Adrenal gland (tissue), 12 donors: Measurements from ENCODE around the gene RNF223. TPM values are rescaled to one million over a fixed set of nuclear protein-coding genes. Genes with fewer than 3 reads are reported as not detected.
A peak's percentile ranks its signal among the peaks of the same experiment; 100 is the strongest.

Experiments used
- DNase-seq, 7 donors: peaks; one replicate each; pipeline ENCODE4 v3.0.0-alpha.2; 2019 to 2020
- H3K27ac ChIP-seq, 5 donors: fragments of 200-600 bp; sonication (generic) in 4 of 5; 1 replicate in 3 of 5; 2 replicates in 2 of 5; pipeline versions ENCODE4 v1.5.1 to v1.8.0; 2016 to 2020; ENCODE audit warnings: mild to moderate bottlenecking in 1 of 5
- H3K27me3 ChIP-seq: fragments of 200-600 bp; 2 replicates; pipeline ENCODE4 v1.8.0; 2021
- H3K36me3 ChIP-seq, 2 donors: fragments of 200-600 bp; replicated peaks in 1 of 2; 1 replicate in 1 of 2; 2 replicates in 1 of 2; pipeline versions ENCODE4 v1.5.1 to v1.8.0; 2018 to 2022
- H3K4me1 ChIP-seq, 2 donors: fragments of 200-600 bp; replicated peaks in 1 of 2; 1 replicate in 1 of 2; 2 replicates in 1 of 2; pipeline versions ENCODE4 v1.5.1 to v1.8.0; 2018 to 2021
- H3K4me3 ChIP-seq, 4 donors: fragments of 200-600 bp; sonication (generic) in 3 of 4; one replicate each; pipeline ENCODE4 v1.5.1; 2016 to 2018
- H3K9me3 ChIP-seq, 3 donors: fragments of 200-600 bp; sonication (generic) in 1 of 3; replicated peaks in 1 of 3; 1 replicate in 2 of 3; 2 replicates in 1 of 3; pipeline versions ENCODE4 v1.5.1 to v1.8.0; 2016 to 2021
- POLR2A ChIP-seq, 2 donors: fragments of 450-650 bp; IDR thresholded peaks; one replicate each; pipeline ENCODE4 v1.6.1; 2017; ENCODE audit warnings: antibody characterized with exemption in 2 of 2, mild to moderate bottlenecking in 2 of 2, moderate library complexity in 1 of 2
- WGBS, 4 donors: extraction: QIAGEN DNeasy Blood & Tissue Kit in 2 of 4; methylation state at CpG; one replicate each; pipeline versions ENCODE4 v1.1.5 to v1.1.7; 2013 to 2017; 5-methylcytosine and 5-hydroxymethylcytosine counted together
- intact Hi-C, 2 donors: fragments of 100-400 bp; cut with DNase I; formaldehyde crosslinking; loops; one replicate each; pipeline versions ENCODE4 v1.14.1 to v1.15.0; 2022 to 2023
- polyA plus RNA-seq, 3 donors: library from polyadenylated mRNA; stranded (reverse); fragments of 200-250 nt in 2 of 3; fragments of 350-450 nt in 1 of 3; fragmentation: Illumina TruSeq in 1 of 3; extraction: RNeasy Lipid Tissue Mini Kit (QIAGEN cat#74804) in 1 of 3; gene quantifications; one replicate each; pipeline ENCODE4 v1.2.3, GENCODE V29; 2013 to 2014
- total RNA-seq, 9 donors: library from RNA; depleted of rRNA in 4 of 9; stranded (reverse); fragments of >200 nt in 4 of 9; fragments of 120-200 nt in 1 of 9; fragmentation: NEBNext Ultra II Directional in 1 of 9; extraction: Animal tissue kit (Norgen Biotek cat#: 25700) in 1 of 9; gene quantifications; one replicate each; pipeline versions ENCODE4 v1.1.0 to v1.2.4, GENCODE V29; 2013 to 2023
- TF ChIP-seq, protein P1 (sequence below), 6 experiments: fragments of 450-650 bp in 4 of 6; fragments of 200-600 bp in 2 of 6; sonication (generic) in 1 of 6; IDR thresholded peaks; 1 replicate in 5 of 6; 2 replicates in 1 of 6; pipeline versions ENCODE4 v1.5.1 to v1.8.0; 2016 to 2021; ENCODE audit warnings: antibody characterized with exemption in 6 of 6, mild to moderate bottlenecking in 2 of 6, moderate library complexity in 1 of 6
- donor health status: healthy with polysubstance abuse.
- donor health status: Bipolar disorder and iron deficiency.
- donor health status: DM: yes; HTN: yes; CAD: no.
- donor health status: DM: no; HTN: no; CAD: no.
- donor health status: DM: no; HTN: no; CAD: no.
- donor health status: DM: yes; HTN: yes; CAD: no.

The RNF223 gene
- total and polyA plus RNA-seq, 12 donors, result 0.03 TPM; not detected in 11

DNA sequence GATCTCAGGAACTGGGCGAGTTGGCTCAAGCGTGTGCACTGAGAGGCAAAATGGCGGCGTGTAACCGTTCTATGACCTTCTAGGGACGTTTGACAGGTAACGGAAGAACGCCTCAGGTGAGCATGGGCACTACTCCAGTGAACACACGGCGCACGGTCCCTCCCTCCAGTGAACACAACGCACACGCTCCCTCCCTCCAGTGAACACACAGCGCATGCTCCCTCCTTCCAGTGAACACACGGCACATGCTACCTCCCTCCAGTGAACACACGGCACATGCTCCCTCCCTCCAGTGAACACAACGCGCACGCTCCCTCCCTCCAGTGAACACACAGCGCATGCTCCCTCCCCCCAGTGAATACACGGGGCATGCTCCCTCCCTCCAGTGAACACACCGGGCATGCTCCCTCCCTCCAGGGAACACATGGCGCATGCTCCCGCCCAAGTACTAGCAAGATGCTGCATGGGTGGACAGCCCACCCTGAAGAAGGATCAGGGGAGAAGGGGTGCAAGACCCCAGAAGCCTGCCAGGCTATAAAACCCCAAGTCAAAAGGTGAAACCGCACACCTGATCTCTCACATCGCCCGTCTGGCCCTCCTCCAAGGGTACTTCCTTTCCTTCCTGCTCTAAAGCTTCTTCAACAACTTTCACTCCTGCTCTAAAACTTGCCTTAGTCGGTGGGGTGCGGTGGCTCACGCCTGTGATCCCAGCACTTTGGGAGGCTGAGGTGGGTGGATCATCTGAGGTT, 38.3 kb upstream of the RNF223 start:
- intact Hi-C loops, result no loop called here
- Histone ChIP-seq H3K27me3 (no peaks in the 10 kb centered on the region), H3K36me3 (no peaks in the 10 kb centered on the region), H3K27ac (no peak overlapping the region), H3K4me3 (no peak overlapping the region), H3K4me1 (peaks cover 0 to 5% of the 10 kb centered on the region in 2 donors), H3K9me3 (no peaks in the 10 kb centered on the region)
- TF ChIP-seq, protein P1, sequence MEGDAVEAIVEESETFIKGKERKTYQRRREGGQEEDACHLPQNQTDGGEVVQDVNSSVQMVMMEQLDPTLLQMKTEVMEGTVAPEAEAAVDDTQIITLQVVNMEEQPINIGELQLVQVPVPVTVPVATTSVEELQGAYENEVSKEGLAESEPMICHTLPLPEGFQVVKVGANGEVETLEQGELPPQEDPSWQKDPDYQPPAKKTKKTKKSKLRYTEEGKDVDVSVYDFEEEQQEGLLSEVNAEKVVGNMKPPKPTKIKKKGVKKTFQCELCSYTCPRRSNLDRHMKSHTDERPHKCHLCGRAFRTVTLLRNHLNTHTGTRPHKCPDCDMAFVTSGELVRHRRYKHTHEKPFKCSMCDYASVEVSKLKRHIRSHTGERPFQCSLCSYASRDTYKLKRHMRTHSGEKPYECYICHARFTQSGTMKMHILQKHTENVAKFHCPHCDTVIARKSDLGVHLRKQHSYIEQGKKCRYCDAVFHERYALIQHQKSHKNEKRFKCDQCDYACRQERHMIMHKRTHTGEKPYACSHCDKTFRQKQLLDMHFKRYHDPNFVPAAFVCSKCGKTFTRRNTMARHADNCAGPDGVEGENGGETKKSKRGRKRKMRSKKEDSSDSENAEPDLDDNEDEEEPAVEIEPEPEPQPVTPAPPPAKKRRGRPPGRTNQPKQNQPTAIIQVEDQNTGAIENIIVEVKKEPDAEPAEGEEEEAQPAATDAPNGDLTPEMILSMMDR (IDR thresholded peaks at IDR 0.05), result no peak
- peak in 1 of 7 donors; percentile 13 for DNase-seq
- 92 to 97% (median 96%) methylated on average over 29 to 30 of the region's 30 CpGs for WGBS, 4 donors

- Histone ChIP-seq H3K27ac (no peak overlapping the region), H3K4me1 (peaks cover 0 to 5% of the 10 kb centered on the region in 2 donors), H3K4me3 (no peak overlapping the region), H3K36me3 (no peaks in the 10 kb centered on the region), H3K27me3 (no peaks in the 10 kb centered on the region), H3K9me3 (no peaks in the 10 kb centered on the region)
- TF ChIP-seq, protein P1 (IDR thresholded peaks at IDR 0.05), result no peak
- TF ChIP-seq POLR2A (IDR thresholded peaks at IDR 0.05), result no peak
- WGBS, 4 donors, result 95 to 96% (median 96%) methylated on average over 25 to 28 of the region's 28 CpGs
- intact Hi-C loops, result no loop called here
- DNase-seq, result no peak
Observed at GRCh38 chr1:1111516-1112236, 37.6 kb upstream of the RNF223 start.

GRCh38 chr1:1110561-1110971, 36.5 kb upstream of the RNF223 start:
- Histone ChIP-seq H3K9me3 (no peaks in the 10 kb centered on the region), H3K27me3 (no peaks in the 10 kb centered on the region), H3K4me1 (peaks cover 0 to 5% of the 10 kb centered on the region in 2 donors), H3K36me3 (no peaks in the 10 kb centered on the region), H3K4me3 (no peak overlapping the region), H3K27ac (no peak overlapping the region)
- intact Hi-C loops, result no loop called here
- TF ChIP-seq, protein P1 (IDR thresholded peaks at IDR 0.05), result no peak
- no peak for TF ChIP-seq POLR2A (IDR thresholded peaks at IDR 0.05)
- 86 to 95% (median 93%) methylated on average over 26 to 29 of the region's 29 CpGs for WGBS, 4 donors
- peak in 2 of 7 donors; percentile 7 to 13 for DNase-seq

DNA sequence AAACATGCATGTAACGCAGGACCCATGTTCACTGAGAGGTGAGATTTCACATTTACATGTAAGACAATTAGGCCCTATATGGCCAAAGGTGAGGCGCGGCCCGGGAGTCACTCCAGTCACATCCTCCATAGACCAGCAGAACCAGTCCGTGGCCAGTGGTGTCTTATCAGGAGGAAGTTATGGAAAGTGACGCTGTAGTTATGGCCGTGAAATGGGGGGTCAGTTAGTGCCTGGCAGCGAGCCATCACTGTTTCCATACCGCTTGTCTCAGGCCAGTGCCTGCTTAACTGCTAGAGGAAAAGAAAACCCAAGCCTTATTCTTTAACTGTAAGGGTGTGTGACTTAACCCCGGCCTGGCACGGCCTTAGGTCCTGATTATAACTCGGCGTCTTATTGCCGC, 35.6 kb upstream of the RNF223 start:
- TF ChIP-seq, protein P1 (IDR thresholded peaks at IDR 0.05), result no peak
- TF ChIP-seq POLR2A (IDR thresholded peaks at IDR 0.05), result no peak

More for the DNA sequence above, 35.6 kb upstream of the RNF223 start:
- Histone ChIP-seq H3K27ac (no peak overlapping the region), H3K27me3 (no peaks in the 10 kb centered on the region), H3K4me1 (no peaks in the 10 kb centered on the region), H3K4me3 (no peak overlapping the region), H3K9me3 (no peaks in the 10 kb centered on the region), H3K36me3 (no peaks in the 10 kb centered on the region)
- peak in 1 of 7 donors; percentile 6 for DNase-seq
- 85 to 92% (median 88%) methylated on average over 14 of the region's 14 CpGs for WGBS, 4 donors
- intact Hi-C loops, result no loop called here
